ENCODE data around the gene PAH.

Gene PAH

DNA sequence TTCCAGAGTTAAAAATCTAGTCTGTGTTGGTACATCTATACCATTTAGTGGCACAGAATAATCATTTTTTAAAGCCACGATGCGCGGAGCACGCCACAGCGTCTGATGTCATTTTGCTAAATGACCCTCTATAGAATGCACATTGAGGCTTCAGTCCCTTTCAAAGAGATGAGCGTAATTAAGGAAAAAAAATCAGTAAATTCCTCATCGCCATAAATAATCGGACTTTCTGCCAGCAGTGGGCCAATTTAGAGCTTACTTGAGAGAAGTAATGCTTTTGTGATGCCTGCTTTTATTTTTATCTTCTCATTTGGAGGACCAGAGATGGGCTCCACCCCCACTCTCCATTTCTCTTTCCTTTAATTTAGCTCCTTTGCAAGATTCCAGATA lies 44.4 kb upstream of the PAH start:
- TF ChIP-seq, protein P1, sequence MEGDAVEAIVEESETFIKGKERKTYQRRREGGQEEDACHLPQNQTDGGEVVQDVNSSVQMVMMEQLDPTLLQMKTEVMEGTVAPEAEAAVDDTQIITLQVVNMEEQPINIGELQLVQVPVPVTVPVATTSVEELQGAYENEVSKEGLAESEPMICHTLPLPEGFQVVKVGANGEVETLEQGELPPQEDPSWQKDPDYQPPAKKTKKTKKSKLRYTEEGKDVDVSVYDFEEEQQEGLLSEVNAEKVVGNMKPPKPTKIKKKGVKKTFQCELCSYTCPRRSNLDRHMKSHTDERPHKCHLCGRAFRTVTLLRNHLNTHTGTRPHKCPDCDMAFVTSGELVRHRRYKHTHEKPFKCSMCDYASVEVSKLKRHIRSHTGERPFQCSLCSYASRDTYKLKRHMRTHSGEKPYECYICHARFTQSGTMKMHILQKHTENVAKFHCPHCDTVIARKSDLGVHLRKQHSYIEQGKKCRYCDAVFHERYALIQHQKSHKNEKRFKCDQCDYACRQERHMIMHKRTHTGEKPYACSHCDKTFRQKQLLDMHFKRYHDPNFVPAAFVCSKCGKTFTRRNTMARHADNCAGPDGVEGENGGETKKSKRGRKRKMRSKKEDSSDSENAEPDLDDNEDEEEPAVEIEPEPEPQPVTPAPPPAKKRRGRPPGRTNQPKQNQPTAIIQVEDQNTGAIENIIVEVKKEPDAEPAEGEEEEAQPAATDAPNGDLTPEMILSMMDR (IDR thresholded peaks at IDR 0.05): no peak

DNA sequence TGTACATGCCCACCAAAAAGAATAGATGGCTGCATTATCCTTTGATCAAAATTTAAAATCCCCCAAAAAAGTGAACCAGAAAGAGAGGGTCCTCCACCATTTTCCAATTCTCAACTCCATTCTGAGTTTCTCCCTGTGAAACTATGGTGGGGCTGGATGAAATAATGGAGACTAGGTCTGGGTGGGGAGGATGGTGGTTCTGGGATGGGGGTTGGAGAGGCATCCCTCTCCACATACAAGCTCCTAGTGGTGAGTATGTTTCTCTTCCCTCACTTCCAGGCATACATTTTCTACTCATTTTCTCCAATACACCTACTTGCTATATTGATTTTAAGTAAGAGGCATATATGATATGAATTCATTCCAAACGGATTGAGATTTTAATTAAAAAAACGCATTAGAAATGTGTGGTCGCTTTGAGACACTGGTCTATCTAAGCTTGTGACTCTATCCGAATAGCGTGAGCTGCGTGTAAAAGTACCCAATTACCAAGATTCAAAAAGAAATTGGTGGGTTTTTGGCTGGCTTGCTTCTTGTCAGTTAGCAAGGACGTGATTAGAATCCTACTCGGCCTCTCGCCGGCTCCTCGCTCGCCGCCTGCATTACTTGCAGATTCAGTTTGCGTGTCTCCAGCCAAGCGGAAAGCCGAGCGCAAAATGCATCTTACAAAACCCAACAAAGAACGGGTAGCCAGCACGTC lies 43.9 kb upstream of the PAH start:
- TF ChIP-seq, protein P1 (IDR thresholded peaks at IDR 0.05): no peak

DNA sequence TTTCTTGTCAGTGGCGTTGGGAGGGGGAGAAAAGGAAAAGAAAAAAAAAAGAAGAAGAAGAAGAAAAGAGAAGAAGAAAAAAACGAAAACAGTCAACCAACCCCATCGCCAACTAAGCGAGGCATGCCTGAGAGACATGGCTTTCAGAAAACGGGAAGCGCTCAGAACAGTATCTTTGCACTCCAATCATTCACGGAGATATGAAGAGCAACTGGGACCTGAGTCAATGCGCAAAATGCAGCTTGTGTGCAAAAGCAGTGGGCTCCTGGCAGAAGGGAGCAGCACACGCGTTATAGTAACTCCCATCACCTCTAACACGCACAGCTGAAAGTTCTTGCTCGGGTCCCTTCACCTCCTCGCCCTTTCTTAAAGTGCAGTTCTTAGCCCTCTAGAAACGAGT lies 42.3 kb upstream of the PAH start:
- TF ChIP-seq, protein P1 (IDR thresholded peaks at IDR 0.05): no peak

DNA sequence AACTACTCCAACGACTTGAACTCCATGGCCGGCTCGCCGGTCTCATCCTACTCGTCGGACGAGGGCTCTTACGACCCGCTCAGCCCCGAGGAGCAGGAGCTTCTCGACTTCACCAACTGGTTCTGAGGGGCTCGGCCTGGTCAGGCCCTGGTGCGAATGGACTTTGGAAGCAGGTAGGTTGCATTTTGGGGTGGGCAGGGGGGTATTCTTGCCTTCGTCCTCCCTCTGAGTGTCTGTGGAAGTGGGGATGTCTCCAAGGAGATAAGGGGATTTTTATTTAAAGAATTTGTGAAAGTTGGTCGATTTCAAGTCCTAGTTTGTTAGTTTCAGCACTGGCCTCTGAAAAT lies 41.8 kb upstream of the PAH start:
- TF ChIP-seq, protein P1 (IDR thresholded peaks at IDR 0.05): no peak

DNA sequence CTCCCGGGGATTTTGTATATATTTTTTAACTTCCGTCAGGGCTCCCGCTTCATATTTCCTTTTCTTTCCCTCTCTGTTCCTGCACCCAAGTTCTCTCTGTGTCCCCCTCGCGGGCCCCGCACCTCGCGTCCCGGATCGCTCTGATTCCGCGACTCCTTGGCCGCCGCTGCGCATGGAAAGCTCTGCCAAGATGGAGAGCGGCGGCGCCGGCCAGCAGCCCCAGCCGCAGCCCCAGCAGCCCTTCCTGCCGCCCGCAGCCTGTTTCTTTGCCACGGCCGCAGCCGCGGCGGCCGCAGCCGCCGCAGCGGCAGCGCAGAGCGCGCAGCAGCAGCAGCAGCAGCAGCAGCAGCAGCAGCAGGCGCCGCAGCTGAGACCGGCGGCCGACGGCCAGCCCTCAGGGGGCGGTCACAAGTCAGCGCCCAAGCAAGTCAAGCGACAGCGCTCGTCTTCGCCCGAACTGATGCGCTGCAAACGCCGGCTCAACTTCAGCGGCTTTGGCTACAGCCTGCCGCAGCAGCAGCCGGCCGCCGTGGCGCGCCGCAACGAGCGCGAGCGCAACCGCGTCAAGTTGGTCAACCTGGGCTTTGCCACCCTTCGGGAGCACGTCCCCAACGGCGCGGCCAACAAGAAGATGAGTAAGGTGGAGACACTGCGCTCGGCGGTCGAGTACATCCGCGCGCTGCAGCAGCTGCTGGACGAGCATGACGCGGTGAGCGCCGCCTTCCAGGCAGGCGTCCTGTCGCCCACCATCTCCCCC lies 41.2 kb upstream of the PAH start:
- TF ChIP-seq, protein P1 (IDR thresholded peaks at IDR 0.05): no peak

DNA sequence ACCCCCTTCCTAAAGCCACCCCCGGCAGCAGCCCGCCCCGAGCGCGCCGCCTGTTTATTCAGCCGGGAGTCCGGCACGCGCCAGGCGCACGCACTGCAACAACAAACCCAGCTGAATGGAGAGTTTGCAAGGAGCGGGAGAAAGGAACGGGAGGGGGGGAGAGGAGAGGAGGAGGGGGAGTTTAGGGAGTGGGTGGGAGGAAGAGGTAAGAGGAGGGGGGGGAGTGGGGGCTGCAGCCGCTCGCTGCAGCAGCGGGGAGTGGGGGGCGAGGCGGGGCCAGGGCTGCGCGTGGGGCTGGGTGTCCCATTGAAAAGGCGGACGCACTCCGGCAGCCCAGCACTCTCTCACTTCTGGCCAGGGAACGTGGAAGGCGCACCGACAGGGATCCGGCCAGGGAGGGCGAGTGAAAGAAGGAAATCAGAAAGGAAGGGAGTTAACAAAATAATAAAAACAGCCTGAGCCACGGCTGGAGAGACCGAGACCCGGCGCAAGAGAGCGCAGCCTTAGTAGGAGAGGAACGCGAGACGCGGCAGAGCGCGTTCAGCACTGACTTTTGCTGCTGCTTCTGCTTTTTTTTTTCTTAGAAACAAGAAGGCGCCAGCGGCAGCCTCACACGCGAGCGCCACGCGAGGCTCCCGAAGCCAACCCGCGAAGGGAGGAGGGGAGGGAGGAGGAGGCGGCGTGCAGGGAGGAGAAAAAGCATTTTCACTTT lies 40.5 kb upstream of the PAH start, which contains the start of gene ASCL1:
TSS of gene ASCL1 (plus strand) at position 336 of the 712 bp plus-strand sequence. CDS start 571 bp downstream, outside the sequence.
- TF ChIP-seq, protein P1 (IDR thresholded peaks at IDR 0.05): no peak

DNA sequence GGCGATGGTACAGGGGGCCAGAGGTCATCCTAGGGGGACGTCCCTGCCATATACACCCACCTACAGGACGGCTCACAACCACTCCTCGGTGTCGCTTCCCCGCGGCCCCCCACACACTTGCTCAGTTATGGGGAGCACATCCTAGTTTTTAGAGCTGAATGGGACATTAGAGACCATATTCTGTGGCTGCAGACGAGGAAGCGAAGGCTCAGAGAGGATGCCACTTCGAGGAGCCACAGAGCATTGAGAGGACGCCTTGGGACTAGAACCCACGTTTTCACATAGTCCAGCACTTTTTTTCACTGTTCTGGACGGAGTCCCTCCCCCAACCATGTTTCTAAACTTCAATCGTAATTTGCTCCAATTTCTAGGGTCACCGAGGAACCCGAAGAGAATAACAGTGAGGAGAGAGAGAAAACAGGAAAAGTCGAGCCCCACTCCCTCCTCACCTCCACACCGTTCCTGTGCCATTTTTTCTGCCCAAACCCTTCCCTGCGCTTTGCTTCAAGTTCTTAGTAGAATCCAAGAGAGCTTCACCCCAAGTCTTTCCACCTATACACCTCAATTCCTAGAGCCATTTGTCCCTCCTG lies 39.8 kb upstream of the PAH start:
- TF ChIP-seq, protein P1 (IDR thresholded peaks at IDR 0.05): no peak
